HL-60 (cell line): ENCODE results near the gene ELOVL4.

Source experiments
- DNase-seq, 2 experiments: peaks; one replicate each; pipeline ENCODE4 v3.0.0-alpha.2; 2010 to 2020; ENCODE audit warnings: low read depth in 1 of 2, low spot score in 1 of 2
- H3K27ac ChIP-seq: fragments of 250-450 bp; sonication (Bioruptor Pico); replicated peaks from 2 replicates; pipeline ENCODE4 v1.5.1; 2020; ENCODE audit warnings: mild to moderate bottlenecking, moderate library complexity
- H3K27me3 ChIP-seq: fragments of 250-450 bp; sonication (Bioruptor Pico); 2 replicates; pipeline ENCODE4 v1.5.1; 2021; ENCODE audit warnings: mild to moderate bottlenecking, moderate library complexity; ENCODE audit not compliant: insufficient read depth, poor library complexity, severe bottlenecking
- H3K4me3 ChIP-seq: replicated peaks from 2 replicates; pipeline ENCODE4 v1.5.1; 2011; ENCODE audit warnings: mild to moderate bottlenecking, control low read depth, low read length; ENCODE audit not compliant: insufficient read depth
- GABPA ChIP-seq: IDR thresholded peaks from 2 replicates; pipeline ENCODE4 v1.6.1; 2012; ENCODE audit warnings: low read depth
- POLR2AphosphoS5 ChIP-seq: IDR thresholded peaks from 2 replicates; pipeline ENCODE4 v1.6.1; 2012; ENCODE audit warnings: low read depth
- SPI1 ChIP-seq: IDR thresholded peaks from 2 replicates; pipeline ENCODE4 v1.6.1; 2012; ENCODE audit warnings: low read depth, mild to moderate bottlenecking, borderline replicate concordance
- TF ChIP-seq, protein P1 (sequence below): IDR thresholded peaks from 2 replicates; pipeline ENCODE4 v1.6.1; 2012; ENCODE audit warnings: low read depth; ENCODE audit not compliant: insufficient replicate concordance
- TF ChIP-seq, protein P2 (sequence below): IDR thresholded peaks from one replicate; pipeline ENCODE4 v1.5.1; 2011; ENCODE audit warnings: low read length, control low read depth, inconsistent platforms; ENCODE audit not compliant: insufficient read depth

Gene ELOVL4

DNA sequence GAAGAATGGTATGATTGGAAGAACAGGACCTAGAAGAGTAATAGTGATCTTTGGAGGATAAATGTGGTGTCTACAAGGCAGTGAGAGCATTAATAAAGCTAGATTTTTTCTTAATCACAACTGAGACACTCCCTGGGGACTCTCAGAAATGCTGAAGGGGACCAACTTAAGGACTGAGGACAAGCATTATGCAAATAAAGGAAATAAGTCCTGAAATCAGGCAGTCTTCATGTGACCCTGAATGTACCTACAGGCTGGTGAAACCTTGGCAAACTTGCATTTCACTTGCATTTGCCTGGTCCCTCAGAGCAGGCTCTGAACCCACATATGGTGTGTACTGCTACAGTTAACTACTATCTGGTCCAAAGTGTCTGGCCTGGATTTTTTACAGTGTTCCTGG is 37.8 kb upstream of the ELOVL4 start:
- Histone ChIP-seq H3K4me3 (no peak overlapping the region), H3K27ac (no peak overlapping the region), H3K27me3 (no peaks in the 10 kb centered on the region)
- no peak for DNase-seq
- TF ChIP-seq GABPA (no peak), SPI1 (no peak), POLR2AphosphoS5 (no peak)
- TF ChIP-seq, protein P1, sequence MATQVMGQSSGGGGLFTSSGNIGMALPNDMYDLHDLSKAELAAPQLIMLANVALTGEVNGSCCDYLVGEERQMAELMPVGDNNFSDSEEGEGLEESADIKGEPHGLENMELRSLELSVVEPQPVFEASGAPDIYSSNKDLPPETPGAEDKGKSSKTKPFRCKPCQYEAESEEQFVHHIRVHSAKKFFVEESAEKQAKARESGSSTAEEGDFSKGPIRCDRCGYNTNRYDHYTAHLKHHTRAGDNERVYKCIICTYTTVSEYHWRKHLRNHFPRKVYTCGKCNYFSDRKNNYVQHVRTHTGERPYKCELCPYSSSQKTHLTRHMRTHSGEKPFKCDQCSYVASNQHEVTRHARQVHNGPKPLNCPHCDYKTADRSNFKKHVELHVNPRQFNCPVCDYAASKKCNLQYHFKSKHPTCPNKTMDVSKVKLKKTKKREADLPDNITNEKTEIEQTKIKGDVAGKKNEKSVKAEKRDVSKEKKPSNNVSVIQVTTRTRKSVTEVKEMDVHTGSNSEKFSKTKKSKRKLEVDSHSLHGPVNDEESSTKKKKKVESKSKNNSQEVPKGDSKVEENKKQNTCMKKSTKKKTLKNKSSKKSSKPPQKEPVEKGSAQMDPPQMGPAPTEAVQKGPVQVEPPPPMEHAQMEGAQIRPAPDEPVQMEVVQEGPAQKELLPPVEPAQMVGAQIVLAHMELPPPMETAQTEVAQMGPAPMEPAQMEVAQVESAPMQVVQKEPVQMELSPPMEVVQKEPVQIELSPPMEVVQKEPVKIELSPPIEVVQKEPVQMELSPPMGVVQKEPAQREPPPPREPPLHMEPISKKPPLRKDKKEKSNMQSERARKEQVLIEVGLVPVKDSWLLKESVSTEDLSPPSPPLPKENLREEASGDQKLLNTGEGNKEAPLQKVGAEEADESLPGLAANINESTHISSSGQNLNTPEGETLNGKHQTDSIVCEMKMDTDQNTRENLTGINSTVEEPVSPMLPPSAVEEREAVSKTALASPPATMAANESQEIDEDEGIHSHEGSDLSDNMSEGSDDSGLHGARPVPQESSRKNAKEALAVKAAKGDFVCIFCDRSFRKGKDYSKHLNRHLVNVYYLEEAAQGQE, result no peak
- TF ChIP-seq, protein P2, sequence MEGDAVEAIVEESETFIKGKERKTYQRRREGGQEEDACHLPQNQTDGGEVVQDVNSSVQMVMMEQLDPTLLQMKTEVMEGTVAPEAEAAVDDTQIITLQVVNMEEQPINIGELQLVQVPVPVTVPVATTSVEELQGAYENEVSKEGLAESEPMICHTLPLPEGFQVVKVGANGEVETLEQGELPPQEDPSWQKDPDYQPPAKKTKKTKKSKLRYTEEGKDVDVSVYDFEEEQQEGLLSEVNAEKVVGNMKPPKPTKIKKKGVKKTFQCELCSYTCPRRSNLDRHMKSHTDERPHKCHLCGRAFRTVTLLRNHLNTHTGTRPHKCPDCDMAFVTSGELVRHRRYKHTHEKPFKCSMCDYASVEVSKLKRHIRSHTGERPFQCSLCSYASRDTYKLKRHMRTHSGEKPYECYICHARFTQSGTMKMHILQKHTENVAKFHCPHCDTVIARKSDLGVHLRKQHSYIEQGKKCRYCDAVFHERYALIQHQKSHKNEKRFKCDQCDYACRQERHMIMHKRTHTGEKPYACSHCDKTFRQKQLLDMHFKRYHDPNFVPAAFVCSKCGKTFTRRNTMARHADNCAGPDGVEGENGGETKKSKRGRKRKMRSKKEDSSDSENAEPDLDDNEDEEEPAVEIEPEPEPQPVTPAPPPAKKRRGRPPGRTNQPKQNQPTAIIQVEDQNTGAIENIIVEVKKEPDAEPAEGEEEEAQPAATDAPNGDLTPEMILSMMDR, result no peak

DNA sequence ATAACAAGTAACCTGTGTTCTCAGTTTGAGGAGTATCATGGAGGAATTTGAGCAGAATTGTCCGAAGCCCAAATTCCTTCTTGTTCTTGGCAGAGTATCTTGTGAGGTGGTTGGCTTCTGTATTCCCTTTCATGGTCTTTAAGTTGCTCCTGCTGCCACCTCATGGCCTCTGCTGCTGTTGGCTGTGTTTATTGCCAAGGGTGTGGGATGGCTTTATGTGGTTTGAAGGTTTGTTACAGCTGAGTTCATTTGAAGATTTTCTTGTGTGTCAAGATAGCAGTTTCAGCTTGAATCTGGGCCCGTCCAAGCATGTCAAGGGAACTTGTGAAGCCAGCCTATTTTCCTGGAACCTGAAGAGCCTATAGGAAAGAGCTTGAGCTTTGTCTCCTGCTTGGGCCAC is 36.9 kb upstream of the ELOVL4 start:
- no peaks in the 10 kb centered on the region for H3K27me3 ChIP-seq
- H3K27ac ChIP-seq, result no peak overlapping the region
- H3K4me3 ChIP-seq, result no peak overlapping the region
- DNase-seq, result no peak
- TF ChIP-seq SPI1, result no peak
- TF ChIP-seq, protein P2, result no peak
- no peak for TF ChIP-seq POLR2AphosphoS5
- TF ChIP-seq GABPA, result no peak
- TF ChIP-seq, protein P1, result no peak

DNA sequence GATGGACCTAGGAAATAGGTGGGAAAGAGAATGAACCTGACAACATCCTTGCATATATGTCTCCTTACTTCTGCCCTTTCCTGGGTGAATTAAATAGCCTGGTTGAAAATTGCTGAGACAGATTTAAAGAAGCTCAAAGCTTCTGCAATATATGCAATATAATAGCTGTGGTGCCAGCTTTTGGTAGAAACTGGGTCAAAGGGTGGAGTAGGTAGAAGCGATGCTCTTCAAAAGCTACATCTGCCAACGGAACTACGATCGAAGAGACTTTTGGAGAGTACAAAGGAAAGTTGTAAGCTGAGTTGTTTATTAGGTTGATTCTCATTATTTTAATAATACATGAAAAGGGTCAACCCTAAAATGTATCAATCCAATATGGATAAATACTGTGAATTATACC is 34.3 kb upstream of the ELOVL4 start:
- TF ChIP-seq, protein P2, result no peak
- TF ChIP-seq SPI1 (no peak), POLR2AphosphoS5 (no peak), GABPA (no peak)
- TF ChIP-seq, protein P1, result no peak
- no peak for DNase-seq

More for the DNA sequence above, 34.3 kb upstream of the ELOVL4 start:
- Histone ChIP-seq H3K27me3 (no peaks in the 10 kb centered on the region), H3K27ac (no peak overlapping the region), H3K4me3 (no peak overlapping the region)
